Gastrocnemius medialis (tissue), 4 donors: Measurements from ENCODE around the gene VIPR2.

ENCODE experiments used
- POLR2A ChIP-seq, 2 donors: fragments of 450-650 bp; IDR thresholded peaks; one replicate each; pipeline ENCODE4 v1.6.1; 2017; ENCODE audit warnings: antibody characterized with exemption in 2 of 2, mild to moderate bottlenecking in 2 of 2, moderate library complexity in 2 of 2
- TF ChIP-seq, protein P1 (sequence below), 5 experiments: fragments of 450-650 bp in 3 of 5; fragments of 200-600 bp in 2 of 5; sonication (generic) in 2 of 5; IDR thresholded peaks in 4 of 5; conservative IDR thresholded peaks in 1 of 5; 1 replicate in 4 of 5; 2 replicates in 1 of 5; pipeline ENCODE4 v1.5.1; 2016 to 2019; ENCODE audit warnings: antibody characterized with exemption in 5 of 5, mild to moderate bottlenecking in 3 of 5, moderate library complexity in 3 of 5

DNA sequence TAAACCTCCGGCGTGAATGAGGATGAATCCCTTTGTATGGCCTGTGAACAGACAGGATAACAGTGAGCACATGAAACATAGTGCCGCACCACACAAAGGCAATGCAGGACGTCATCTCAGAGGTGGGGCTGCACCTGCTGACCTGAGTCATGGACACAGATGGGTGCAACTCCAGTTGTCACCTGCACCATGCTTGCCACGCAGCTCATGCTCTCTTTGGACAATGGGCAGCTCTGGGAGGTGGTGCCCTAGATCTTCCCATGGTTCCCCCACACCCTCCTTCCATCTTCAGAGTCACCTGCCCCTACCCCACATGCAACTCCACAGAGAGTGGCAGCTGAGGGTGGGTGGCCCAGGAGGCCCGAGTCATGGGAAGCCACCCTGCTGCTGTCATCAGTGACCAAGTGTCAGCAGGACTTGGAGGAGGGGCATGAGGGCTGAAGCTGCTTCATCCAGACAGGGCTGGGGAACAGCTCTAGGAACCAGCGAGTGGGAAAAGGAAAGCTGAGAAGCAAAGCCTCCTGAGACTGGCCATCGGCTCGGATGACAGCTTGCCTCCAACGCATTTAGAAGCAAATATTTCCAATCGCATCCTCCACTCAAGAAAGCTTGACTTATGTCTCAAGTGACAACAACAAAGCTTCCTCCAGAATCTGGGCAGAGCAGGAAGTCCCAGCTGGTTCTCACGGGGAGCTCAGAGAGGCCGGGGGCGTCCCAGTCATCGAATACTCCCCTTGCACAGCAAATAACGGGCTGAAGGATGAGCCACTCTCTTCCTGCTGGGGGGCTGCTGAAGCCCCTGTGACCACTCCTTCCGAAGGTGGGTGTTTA, 27.1 kb downstream of the VIPR2 start:
- TF ChIP-seq, protein P1, sequence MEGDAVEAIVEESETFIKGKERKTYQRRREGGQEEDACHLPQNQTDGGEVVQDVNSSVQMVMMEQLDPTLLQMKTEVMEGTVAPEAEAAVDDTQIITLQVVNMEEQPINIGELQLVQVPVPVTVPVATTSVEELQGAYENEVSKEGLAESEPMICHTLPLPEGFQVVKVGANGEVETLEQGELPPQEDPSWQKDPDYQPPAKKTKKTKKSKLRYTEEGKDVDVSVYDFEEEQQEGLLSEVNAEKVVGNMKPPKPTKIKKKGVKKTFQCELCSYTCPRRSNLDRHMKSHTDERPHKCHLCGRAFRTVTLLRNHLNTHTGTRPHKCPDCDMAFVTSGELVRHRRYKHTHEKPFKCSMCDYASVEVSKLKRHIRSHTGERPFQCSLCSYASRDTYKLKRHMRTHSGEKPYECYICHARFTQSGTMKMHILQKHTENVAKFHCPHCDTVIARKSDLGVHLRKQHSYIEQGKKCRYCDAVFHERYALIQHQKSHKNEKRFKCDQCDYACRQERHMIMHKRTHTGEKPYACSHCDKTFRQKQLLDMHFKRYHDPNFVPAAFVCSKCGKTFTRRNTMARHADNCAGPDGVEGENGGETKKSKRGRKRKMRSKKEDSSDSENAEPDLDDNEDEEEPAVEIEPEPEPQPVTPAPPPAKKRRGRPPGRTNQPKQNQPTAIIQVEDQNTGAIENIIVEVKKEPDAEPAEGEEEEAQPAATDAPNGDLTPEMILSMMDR (IDR thresholded peaks at IDR 0.05 in 4 of 5, conservative IDR thresholded peaks at IDR 0.05 in 1 of 5) = no peak
- no peak for TF ChIP-seq POLR2A (IDR thresholded peaks at IDR 0.05)
